GM12801 (cell line): ENCODE results near the gene BMP8B.

Source experiments
- CTCF ChIP-seq: IDR thresholded peaks from one replicate; pipeline ENCODE4 v1.5.1; 2011; ENCODE audit warnings: control low read depth; ENCODE audit not compliant: insufficient read length; ENCODE audit errors: extremely low read depth

BMP8B gene

GRCh38 chr1:39745016-39745670 lies 43.5 kb downstream of the BMP8B start:
- no peak for TF ChIP-seq CTCF

DNA sequence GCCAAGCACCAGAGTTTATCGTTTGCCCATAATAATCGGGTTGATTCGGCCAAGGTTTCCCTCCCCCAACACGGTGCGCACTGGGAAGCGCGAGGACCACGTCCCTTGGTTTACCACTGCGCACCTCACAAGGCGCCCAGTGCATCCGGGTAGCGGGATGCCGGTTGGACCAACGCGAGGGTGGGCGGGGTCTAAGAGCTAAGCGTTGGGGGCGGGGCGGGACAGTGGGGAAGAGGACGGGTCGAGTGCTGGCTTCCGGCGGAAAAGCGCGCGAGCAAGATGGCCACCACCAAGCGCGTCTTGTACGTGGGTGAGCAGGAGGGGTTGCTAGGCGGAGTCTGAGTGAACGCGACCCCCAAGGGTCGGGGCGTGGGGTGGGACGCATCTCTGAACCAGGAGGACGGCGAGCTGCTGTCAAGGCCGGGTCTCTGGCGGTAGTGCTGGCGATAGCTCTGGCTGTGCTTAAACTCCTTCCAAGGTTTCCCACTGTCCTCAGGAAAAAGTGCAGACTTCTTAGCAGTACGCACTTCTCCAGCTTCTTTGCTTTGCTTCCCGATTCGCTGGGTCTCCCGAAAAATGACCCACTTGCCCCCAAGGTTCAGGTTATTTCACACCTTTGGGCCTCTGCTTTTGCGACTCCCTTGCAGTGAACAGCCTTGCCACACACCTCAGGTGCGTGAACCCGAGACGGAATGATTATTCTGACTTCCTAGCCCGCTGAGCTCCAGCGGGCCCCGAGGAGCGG lies 49.9 kb downstream of the BMP8B start, which contains the start of gene PPIE:
PPIE (plus strand) TSS at position 261 of the 745 bp plus-strand sequence; CDS start at position 280, 19 bp downstream.
- TF ChIP-seq CTCF, result no peak

DNA sequence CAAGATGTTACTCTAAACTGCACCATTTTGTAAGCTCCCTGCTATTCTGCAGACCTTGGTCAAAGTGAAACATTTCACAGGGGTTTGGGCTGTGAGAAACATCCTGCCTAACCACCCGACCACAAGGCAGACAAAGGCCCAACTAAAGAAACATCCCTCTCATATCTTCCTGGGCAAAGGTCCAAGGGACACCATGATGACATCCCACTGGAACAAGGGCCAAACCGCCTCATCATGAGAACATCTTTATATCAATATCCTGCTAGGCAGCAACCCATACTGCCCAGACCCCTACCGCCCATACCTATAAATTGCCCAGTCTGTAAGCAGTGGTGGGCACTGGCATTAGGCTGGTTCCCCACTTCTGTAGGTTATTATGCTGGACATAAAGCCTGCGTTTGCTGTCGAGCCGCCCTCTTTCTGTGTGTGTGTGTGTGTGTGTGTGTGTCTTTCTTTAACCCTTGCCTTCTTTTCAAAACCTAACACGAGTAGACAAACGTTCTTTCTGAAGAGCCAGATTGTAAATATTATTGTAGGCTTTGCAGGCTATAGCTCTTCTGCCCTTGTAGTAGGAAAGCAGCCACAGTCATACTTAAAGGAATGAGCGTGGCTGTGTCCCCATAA lies 51.0 kb downstream of the BMP8B start:
- no peak for TF ChIP-seq CTCF

DNA sequence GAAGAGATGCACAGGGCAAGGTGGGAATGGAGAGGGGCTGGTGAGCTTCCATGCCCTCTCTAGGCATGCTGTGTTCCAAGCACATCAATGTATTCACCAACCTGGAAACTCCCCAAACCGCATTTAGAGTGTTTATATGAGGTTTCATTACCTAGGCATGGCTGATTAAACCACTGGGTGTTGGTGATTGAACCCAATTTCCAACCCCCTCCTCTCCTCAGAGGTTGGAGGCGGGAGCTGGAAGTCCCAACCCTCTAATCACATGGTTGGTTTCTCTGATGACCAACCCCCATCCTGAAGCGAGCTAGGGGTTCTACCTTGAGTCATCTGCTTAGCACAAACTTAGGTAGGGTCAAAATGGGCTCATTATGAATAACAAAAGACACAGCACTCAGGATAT lies 52.9 kb downstream of the BMP8B start:
- TF ChIP-seq CTCF, result no peak

GRCh38 chr1:39733161-39733560 lies 55.5 kb downstream of the BMP8B start:
- TF ChIP-seq CTCF, result no peak

DNA sequence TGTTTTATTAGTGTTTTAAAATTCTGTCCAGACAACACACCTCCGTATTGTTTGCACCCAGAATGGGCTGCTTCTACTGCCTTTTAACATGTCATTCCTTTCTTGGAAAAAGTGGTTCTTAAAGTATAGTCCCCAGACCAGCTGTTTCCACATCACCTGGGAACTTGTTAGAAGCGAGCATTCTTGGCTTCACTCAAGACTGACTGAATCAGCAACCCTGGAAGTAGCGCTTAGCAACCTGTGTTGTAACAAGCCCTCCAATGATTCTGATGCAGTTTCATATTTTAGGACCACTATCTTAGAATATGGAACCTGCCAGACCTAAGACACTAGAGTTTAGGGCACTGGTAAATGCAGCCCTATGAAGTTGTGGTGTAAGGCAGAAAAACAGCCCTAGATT lies 55.9 kb downstream of the BMP8B start:
- no peak for TF ChIP-seq CTCF

DNA sequence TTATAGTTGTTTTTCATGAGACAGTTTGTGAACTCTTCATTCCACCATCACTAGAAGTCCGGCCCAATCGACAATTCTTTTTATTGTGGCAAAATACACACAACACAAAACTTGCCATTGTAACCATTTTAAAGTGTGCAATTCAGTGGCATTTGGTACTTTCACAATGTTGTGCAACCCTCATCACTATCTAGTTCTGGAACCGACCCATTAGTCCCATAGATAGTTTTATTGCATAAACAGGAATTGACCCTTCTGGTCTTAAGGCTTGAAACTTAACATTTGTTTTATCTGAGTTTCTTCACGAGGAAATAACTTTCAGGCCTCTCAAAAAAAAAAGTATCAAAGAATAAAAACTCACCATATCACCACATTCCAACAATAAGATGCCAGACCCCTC lies 58.8 kb downstream of the BMP8B start:
- no peak for TF ChIP-seq CTCF
